DMS53 treated with DMSO at 0.1 percent for 48 hours (cell line): ENCODE measurements around the gene CRKL.
"Not testable (repeated sequence)": the region's sequence is repeated elsewhere in the genome, so short reads cannot be mapped to it uniquely, and the experiment has no call there.

Experiments used
- DNase-seq: peaks from one replicate; lab custom pipeline; 2025; ENCODE audit not compliant: unreplicated experiment; lab: John Stamatoyannopoulos, UW

Gene CRKL

GRCh38 chr22:20901093-20902033 is 15.8 kb upstream of the CRKL start:
- not testable (repeated sequence) for DNase-seq

GRCh38 chr22:20903093-20903492 is 14.1 kb upstream of the CRKL start:
- DNase-seq, result no peak

GRCh38 chr22:20904008-20904979 is 12.9 kb upstream of the CRKL start:
- no peak for DNase-seq

- no peak for DNase-seq
Observed at GRCh38 chr22:20904980-20905355, 12.2 kb upstream of the CRKL start.

DNA sequence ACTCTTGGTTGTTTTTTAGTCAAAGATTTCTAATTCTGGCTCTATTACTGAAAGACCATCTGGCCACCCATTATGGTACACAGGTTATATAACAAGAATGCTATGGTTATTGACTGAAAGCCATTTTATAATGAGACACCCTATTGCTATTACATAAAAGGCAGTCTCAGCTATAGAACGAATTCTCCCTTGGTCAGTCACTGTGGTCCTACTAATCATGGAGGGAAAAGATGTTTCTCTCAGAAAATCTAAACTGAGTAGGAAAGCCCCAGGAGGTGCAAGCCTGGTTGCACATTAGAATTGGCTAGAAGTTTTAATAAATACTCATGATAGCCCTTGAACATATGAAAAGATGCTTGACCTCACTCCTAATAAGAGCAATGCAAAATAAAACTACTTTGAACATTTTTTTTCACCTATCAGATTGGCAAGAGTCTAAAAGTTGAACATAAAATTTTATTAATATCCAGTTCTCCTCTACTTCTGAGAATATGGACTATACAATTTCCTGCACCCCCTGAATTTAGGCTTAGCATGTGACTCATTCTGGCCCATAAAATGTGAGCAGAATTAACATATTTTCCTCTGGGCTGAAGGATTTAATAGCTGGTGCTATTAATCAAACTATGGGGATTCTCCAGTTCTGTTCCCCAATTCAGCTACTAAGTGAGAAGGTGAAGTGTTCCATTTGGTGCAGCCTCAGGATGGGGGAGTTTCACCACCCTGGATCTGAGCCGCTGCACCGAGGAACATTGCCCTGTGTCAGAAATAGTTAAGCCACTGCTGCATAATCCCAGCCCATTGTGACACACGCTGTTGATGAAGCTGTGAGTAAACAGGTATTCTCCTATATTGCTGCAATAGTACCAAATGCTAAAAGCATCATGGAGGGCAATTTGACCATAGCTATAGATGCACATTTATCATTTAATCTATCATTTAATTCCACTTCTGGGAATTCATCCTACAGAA is 11.5 kb upstream of the CRKL start:
- DNase-seq, result no peak

GRCh38 chr22:20906387-20906767 is 10.8 kb upstream of the CRKL start:
- no peak for DNase-seq

DNA sequence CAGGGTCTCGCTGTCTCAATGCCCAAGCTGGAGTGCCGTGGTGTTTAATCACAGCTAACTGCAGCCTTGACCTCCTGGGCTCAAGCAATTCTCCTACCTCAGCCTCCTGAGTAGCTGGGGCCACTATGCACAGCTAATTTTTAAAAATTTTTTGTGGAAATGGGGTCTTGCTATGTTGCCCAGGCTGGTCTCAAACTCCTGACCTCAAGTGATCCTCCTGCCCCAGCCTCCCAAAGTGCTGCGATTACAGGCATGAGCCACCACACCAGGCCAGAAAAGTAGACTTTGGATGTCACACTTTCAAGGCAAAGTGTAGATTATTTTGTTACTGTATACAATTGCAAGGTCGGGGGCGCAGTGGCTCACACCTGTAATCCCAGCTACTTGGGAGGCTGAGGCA is 8.5 kb upstream of the CRKL start:
- DNase-seq, result not testable (repeated sequence)

DNA sequence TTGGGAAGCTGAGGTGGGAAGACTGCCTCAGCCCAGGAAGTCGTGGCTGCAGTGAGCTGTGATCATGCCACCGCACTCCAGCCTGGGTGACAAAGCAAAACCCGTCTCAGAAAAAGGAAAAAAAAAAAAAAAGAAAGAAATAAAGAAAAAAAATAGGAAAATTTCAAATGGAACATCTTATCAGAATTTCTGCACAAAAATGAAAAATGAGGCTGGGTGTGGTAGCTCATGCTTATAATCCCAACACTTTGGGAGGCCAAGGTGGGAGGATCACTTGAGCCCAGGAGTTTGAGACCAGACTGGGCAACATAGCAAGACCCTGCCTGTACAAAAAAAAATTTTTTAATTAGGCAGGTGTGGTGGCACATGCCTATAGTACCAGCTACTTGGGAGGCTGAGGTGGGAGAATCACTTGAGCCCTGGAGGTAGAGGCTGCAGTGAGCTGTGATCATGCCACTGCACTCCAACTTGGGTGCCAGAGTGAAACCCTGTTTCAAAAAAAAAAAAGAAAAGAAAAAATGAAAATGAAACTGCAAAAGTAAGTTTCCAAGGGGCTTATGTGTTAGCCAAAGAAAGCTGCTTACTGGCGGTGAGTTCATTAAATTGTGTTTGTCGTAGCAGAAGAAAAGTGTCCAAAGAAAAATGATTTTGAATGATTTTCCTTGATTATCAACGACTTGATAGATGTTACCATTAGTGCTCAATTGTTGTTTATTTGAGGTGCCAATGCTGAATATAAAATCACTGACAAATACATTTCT is 7.5 kb upstream of the CRKL start:
- no peak for DNase-seq

DNA sequence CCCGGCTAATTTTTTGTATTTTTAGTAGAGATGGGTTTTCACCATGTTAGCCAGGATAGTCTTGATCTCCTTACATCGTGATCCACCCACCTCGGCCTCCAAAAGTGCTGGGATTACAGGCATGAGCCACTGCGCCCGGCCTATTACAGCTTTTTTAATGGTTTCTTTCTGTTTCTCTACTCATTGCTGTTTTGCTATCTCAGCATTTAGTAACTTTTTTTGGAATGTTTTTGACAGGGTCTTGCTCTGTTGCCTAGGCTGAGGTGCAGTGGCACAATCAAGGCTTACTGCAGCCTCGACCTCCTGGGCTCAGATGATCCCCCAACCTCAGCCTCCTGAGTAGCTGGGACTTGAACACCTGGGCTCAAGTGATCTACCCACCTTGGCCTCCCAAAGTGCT is 4.7 kb upstream of the CRKL start:
- DNase-seq, result no peak

DNA sequence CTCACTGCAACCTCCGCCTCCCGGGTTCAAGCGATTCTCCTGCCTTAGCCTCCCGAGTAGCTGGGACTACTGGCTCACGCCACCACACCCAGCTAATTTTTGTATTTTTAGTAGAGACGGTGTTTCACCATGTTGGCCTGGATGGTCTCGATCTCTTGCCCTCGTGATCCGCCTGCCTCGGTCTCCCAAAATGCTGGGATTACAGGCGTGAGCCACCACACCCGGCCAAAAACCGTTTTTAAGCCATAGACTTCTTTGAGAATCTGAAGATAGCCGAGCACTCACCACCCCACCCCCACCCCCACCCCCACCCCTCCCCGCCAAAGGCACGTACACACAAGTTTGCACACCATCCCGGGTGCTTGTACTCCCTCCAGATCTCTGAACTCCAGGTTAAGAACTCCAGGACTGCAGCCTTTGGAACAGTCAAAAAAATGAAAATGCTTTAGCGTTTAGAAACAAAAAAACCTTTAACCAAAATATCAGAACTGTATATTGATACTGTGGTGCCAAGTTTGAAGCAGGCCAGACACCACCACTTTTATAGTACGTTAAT is 1.5 kb downstream of the CRKL start:
- DNase-seq, result no peak

GRCh38 chr22:20919718-20920117 is 2.5 kb downstream of the CRKL start:
- no peak for DNase-seq

DNA sequence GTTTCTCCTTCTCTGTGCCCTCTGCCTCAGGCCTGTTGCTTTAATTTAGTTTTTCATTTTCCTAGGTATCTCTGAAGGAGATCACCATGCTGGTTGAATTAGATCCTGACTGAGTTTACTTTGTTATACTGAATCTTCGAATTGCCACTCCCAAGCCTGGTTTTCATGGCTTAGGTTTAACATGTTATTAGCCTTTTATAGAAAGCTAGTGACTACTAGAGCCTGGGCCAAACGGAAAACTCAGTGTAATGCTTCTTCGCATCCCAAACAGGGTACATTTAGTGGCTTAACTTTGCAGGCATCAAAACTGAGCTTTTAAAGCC is 3.6 kb downstream of the CRKL start:
- no peak for DNase-seq

DNA sequence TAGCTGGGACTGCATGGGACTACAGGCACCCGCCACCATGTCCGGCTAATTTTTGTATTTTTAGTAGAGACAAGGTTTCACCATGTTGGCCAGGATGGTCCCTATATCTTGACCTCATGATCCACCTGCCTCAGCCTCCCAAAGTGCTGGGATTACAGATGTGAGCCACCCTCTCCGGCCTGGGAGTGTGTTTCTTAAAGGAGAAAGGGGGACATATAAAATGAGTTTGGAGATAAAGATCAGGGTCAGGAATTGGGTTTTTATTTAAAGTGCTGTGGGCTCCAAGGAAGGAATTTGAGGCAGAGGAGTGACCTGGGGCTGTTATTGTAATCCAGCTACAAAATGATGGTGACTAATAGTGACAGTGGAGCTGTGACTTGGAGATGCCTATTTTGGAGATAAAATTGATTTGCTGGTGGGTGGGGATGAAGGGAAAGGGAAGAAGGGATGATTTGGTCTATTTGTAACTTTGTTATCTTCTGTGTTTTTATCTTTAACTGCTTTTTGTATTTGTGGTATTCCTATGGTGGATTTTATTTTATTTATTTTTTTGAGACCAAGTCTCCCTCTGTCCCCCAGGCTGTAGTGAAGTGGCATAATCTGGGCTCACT is 5.0 kb downstream of the CRKL start:
- no peak for DNase-seq

DNA sequence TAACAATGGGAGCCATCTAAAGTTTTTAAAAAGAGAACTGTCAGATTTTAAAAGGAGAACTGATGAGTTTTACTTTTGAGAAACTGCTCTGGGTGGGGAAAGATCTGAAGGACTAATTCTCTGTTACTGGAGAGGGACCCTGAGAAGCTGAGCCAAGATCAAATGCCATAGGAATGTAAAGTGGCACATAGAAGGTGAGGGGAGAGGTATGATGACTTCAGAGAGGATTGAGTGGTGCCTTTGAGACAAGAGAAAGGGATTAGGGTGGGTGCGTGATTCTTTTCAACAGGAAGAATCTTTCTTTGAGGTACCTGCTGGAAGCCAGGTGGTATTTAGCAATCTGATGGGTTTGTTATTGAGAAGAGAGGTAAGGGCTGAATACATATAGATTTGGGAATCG is 9.0 kb downstream of the CRKL start:
- no peak for DNase-seq

GRCh38 chr22:20927940-20928572 is 10.8 kb downstream of the CRKL start:
- DNase-seq, result no peak

- DNase-seq, result no peak
Observed at GRCh38 chr22:20928573-20928967, 11.4 kb downstream of the CRKL start.

- DNase-seq, result no peak
Observed at GRCh38 chr22:20930004-20930403, 12.8 kb downstream of the CRKL start.

- DNase-seq, result not testable (repeated sequence)
Observed at GRCh38 chr22:20930435-20930834, 13.2 kb downstream of the CRKL start.

DNA sequence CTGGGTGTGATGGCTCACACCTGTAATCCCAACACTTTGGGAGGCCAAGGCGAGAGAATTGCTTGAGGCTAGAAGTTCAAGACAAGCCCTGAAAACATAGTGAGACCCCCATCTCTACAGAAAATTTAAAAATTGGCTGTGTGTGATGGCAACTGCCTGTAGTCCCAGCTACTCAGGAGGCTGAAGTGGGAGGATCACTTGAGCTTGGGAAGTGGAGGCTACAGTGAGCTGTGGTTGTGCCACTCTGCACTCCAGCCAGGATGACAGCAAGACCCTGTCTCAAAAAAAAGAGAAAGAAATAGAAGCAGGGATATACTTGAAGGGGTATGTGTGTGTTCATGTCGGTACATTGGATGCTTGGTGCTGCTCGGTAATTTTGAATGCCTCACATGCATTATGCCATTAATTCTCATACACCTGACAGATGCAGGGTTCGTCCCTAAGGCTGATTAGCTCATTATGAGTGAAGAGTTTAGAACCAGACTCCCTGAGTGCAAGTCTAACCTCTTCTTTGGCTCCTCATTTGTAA is 14.0 kb downstream of the CRKL start:
- DNase-seq, result no peak
